Ureter (tissue), 1 donor: ENCODE measurements around the gene MMP15. TPM values are rescaled to one million over a fixed set of nuclear protein-coding genes. Genes with fewer than 3 reads are reported as not detected.
"Not testable (repeated sequence)": the region's sequence is repeated elsewhere in the genome, so short reads cannot be mapped to it uniquely, and the experiment has no call there.

Experiments used
- DNase-seq: peaks from one replicate; pipeline ENCODE4 v3.0.0-alpha.2; 2020; ENCODE audit warnings: low spot score
- total RNA-seq: library from RNA; stranded (reverse); gene quantifications from one replicate; pipeline ENCODE4 v1.2.4, GENCODE V29; 2023
- donor health status: DM: yes; HTN: yes; CAD: no.

MMP15 gene
- total RNA-seq, 1 donor from 2014 or later = 15.4 TPM

DNA sequence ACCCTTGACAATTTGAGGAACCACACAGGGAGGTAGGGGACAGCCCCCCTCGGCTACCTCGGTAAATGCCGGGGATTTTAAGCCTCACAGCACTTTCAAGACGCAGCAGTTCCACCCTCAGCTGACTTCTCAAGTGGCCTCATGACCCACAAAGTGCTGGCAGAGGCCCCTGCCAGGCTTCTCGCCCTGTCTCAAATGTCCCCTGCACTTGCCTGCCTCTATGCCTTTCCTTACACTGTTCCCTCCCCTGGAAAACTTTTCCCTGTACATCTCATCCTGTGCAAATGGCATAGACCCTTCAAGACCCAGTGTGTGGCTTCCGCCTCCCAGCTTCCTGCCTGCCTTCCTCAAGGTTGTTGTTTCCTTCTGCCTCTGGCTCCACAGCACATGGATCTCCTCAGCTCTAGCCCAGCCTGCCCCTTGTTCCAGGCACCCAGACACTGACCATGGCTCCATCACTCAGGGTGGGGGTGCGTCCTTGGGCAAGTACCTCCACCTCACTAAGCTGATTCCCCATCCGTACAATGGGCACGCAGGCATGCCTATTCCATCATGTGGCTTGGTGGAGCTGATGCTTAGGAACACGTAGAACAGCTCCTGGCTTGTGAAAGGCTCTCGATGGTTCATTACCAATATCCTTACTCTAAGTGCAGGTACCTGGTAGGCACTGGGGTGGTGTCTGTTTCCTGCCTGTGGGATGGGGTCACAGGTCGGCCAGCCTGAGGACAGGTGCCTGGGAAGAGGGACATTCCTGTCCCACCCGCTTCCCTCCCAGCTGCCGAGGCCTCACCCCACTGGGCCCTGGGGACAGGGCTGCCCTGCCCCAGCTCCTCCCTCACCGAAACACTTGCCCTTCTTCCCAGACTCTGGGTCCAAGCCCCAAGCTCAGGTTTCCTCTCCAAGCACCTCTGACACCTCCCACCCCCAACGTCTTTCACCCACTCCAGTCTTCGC lies 24.0 kb downstream of the MMP15 start:
- DNase-seq = no peak

DNA sequence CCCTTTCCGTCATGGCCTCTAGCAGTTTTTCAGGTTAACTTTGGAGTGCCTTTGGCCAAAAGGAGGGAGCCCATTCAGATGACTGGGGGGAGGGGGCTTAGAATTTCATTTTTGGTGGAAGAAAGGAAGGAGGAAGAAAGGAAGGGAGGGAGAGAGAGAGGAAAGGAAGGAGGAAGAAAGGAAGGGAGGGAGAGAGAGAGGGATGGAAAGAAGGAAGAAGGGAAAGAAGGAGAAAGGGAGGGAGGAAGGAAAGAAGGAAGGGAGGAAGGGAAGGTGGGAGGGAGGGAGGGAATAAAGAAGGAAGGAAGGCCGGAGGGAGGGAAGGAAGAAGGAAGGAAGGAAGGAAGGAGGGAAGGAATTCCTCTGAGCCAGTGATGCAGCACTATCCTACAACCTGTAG lies 25.7 kb downstream of the MMP15 start:
- DNase-seq = no peak

DNA sequence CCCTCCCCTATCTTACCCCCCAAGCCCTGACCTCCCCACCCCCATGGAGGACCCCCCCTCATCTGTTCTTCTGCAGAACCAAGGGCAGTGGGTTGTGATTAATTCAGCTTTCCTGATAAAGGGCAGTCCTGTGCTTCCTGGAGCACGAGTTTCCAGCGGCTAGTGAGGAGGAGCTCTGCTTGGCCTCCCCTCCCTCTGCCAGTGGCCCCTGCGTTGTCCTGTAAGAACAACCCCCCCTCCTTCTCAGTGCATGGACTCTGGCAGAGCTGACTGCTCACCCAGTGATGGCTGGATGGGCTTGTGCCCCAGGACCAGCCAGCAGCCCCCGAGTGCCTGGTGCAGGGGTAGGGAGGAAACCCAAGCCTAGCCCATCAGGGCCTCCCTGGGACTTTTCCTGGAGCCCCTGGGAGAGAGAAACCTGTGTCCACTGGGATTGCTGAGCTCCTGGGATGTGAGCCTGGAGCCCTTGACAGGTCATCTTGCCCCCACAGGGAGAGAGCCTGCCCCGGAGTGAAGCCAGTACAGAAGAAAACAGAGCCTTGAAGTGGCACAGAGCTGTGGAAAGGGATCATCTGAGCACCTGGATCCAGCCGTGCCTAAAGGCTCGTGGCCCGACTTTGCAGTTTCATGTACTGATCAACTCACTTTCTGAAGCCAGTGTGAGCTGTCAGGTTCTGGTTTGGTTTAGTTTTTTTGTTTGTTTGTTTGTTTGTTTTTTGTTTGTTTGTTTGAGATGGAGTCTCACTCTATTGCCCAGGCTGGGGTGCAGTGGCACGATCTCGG lies 26.5 kb downstream of the MMP15 start:
- no peak for DNase-seq

DNA sequence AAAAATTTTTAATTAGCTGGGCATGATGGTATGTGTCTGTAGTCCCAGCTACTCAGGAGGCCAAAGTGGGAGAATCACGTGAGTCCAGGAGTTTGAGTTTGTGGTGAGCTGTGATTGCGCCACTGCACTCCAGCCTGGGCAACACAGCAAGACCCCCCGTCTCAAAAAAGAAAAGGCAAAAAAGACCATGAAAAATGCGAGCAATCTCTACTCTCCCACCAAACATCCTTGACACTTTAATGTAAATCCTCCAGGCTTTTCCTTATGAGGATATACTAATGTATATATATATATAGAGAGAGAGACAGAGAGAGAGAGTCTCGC lies 28.1 kb downstream of the MMP15 start:
- DNase-seq = no peak

DNA sequence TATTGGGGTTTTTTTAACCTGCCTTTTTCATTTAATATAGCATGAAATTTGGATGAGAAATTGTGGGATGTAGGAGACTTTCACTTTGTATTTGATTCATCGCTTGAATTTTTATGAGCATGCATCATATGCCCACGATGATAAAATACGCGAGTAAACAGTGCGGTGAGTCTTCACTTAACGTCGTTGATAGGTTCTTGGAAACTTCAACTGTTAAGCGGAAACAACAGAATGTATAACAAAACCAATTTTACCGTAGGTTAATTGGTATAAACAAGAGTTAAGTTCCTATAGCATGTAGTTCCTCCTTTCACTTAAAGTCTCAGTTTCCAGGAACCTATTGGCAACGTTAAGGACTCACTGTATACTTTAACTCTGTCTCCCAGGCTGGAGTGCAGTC lies 28.7 kb downstream of the MMP15 start:
- DNase-seq = no peak

DNA sequence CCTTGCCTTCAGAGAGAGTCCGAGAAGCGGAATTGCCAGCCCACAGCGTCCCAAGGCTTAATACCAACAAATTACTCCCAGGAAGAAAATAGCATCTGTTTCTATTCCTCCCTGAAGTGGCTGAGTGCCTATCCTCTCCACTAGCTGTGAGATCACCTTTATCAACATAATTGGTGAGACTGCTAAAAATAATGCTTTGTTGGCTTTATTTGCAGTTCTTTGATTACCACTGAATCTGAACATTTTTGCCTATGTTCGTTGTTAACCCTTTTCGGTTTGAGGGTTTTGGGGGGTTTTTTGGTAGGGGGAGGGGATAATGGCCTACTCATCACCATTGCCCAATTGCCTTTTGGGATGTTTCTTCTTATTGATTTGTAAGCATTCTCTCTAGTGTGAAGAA lies 31.0 kb downstream of the MMP15 start:
- DNase-seq = no peak

DNA sequence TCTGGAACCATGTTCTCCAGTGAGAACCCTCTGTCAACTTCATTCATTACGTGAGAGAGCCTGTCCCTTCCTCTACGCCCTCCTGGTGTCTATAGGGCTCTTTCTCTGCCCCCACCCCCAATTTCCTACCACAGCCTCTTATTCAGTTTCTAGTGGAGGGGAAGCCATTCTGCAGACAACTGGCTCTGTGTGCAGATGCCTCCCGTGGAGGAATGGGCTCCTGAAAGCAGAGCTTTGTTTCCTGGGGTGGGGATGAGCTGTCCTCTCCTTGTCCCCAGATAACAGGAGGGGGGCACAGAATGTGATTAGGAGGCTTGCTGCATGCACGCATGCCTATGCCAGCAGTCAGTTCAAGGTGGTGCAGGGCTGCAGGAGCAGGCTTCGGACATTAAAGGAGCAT lies 31.6 kb downstream of the MMP15 start:
- DNase-seq = no peak

DNA sequence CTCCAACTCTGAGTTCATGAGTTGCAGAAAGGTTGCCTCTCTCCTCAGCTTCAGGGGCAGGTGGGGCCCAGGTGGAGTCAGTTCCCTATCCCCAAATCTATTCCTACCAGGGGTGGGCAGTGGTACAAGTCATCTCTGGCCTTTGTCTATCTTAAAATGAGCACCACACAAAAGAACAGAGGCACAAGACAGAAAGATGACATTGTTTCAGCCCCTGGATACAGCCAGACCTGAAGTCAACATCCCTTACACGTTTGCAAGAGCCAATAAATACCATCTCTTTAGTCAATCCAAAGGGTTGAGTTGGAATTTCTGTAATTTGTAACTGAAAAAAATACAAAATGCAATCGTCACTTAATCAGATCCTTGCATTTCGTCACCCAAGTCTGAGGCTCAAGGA lies 32.2 kb downstream of the MMP15 start:
- DNase-seq = no peak

DNA sequence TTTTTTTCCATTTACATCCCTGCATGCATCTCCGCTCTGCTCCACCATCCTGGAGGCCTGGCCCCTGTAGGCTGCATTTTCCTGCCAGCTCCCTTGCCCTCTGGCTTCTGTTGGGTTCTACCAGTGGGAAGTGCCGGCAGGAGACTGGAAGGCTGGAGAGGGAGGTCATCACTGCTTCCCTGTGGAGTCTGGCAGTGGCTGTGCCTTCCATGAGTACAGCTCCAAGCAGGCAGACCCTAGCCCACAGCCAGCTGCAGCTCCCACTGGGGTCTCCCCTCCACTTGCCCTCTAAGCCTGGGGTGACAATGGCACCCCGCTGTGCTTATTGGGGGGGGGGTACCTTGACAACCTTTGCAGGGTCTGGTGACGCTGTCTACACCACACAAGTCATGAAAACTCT lies 37.3 kb downstream of the MMP15 start:
- DNase-seq = no peak

DNA sequence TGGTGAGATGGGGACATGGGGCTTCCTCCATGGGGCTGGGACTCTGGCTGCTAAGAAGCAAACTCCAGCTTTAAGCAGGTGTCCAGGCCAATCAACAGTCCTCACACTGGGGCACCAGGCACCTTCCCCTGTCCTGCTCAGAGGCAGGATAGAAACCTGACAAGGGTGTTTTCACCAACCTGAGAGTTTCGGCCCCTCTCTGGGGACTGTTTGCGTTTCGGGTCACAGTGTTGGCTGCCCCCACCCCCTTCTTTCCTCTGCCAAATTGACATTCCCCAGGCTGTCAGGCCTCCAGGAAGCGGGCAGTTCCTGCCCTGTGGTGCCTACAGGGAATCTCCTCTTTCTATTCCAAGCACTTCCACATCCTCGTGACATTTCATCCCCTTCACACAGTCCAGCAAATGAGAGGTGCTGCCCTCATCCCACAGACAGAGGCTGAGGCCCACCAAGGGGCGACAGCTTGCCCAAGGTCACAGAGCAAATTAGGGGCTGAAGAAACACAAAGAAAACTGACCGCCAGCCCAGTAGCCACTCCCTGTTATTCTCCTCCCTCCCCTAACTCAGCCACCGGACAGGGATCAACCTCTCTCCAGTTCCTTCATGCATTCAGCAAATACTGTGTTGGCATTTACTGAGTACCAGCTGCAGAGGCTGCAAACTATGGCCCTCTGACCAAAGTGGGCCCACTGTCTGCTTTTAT lies 38.0 kb downstream of the MMP15 start:
- no peak for DNase-seq

DNA sequence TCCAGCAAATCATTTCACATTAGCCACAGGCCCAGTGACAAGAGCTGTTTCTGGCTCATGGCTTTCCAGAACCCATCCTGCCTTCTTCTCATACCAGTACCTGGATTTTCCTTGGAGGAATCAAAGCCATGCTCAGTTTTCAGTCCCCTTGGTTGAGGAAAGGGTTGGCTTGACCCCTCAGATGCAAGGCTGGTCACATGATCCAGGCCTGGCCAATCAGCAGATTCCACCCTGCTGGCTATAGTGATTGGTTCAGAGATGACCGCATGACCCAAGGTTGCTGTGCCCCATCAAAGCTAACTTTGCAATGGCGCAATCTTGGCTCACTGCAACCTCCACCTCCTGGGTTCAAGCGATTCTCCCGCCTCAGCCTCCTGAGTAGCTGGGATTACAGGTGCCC lies 45.0 kb downstream of the MMP15 start:
- DNase-seq = no peak

DNA sequence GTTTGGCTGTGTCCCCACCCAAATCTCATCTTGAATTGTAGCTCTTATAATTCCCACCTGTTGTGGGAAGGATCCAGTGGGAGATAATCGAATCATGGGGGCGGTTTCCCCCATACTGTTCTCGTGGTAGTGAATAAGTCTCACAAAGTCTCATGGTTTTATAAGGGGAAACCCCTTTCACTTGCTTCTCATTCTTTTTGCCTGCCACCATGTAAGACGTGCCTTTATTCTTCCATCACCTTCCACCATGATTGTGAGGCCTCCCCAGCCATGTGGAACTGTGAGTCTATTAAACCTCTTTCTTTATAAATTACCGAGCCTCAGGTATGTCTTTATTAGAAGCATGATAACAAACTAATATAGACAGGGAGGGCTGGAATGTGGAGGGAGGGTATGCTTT lies 46.6 kb downstream of the MMP15 start:
- DNase-seq = not testable (repeated sequence)

DNA sequence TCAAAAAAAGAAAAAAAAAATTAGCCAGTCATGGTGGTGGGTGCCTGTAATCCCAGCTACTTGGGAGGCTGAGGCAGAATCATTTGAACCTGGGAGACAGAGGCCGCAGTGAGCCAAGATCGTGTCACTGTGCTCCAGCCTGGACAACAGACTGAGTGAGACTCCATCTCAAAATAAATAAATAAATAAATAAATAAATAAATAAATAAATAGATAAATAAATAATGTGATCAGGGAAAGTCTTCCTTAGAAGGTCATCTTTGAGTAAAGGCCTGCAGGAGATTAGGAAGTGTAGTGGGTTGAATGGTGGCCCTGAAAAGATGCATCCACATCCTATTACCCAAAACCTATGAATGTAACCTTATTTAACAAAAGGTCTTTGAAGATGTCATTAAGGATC lies 47.5 kb downstream of the MMP15 start:
- not testable (repeated sequence) for DNase-seq

DNA sequence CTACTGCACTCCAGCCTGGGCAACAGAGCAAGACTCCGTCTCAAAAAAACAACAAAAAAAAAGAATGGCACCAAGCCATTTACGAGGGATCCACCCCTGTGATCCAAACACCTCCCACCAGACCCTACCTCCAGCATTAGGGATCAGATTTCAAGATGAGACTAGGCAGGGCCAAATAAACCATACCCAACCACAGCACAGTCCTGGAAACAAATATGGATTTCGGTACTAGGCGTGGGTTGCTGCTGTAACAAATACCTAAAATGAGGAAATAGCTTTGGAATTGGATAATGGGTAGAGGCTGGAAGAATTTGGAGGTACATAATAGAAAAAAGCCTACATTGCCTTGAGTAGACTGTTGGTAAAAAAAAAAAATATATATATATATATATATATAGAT lies 49.1 kb downstream of the MMP15 start:
- no peak for DNase-seq

DNA sequence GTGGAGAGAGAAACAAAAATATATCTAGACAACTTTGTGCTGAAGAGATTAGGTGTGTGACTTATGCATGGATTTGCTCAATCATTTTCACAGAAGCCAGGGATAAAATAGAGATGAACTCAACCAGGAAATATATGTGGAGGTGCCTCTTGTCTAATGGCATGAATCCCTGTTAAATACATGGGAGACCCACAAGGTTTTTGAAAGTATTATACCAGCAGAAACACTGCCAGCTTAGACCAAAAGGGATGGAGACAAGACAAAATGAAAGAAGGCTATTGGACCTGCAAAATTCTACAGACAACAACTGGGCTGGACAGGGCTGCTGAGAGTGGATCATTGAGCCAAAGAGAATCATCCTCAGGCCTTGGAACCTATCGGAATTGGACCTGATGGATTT lies 51.0 kb downstream of the MMP15 start:
- DNase-seq = no peak

DNA sequence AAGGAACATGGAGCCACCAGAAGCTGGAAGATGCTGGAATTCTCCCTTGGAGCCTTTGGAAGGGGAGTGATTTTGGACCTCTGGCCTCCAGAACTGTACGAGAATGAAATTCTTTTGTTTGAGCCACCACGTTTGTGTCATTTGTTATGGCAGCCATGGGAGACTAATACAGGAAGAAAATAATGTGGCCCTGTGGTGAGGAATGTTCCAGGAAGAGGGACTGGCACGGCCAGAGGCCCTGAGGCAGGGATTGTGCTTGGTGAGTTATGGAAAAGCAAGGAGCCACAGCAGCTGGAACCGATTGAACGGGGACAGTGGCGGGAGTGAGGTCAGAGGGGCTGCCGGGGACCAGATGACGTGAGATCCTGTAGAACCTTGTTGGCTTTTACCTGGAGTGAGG lies 52.2 kb downstream of the MMP15 start:
- no peak for DNase-seq

DNA sequence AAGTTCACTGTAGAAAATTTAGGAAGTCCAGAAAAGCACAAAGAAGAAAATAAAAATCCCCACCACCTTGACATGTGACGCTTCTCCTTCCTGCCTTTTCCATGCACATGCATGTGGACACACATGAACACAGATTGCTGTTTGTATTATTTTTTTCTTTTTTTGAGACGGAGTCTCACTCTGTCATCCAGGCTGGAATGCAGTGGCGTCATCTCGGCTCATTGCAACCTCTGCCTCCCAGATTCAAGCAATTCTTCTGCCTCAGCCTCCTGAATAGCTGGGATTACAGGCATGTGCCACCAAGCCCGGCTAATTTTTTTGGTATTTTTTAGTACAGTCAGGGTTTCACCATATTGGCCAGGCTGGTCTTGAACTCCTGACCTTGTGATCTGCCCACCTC lies 55.1 kb downstream of the MMP15 start:
- not testable (repeated sequence) for DNase-seq

DNA sequence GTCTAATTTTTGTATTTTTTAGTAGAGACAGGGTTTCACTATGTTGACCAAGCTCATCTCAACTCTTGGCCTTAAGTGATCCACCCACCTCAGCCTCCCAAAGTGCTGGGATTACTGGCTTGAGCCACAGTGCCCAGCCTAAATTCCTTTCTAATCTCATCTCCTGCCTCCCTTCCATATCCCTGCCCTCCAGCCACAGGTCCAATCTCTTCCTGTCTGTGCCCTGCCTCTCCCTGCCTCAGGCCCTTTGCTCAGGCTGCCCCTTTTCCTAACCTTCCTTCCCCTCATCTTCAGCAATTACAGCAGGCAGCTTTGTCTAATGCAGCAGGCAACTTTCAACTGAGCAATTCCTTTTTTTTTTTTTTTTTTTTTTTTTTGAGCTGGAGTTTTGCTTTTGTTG lies 56.8 kb downstream of the MMP15 start:
- DNase-seq = no peak

DNA sequence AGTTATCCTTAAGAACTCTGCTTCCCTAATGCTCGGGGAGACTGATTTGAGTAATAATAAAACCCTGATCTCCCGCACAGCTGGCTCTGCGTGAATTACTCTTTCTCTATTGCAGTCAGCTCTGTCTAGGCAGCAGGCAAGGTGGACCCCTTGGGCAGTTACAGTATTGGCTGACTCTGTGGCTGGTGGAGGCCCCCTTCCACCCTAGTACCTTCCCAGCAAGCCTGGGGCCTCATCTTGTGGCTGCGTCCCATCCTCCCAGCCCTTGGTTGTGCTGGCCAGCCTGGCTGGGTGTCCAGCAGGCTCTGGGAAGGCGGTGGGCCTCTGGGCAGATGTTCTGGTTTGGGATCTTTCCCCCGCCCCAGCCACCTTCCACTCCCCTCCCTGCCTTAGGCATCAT lies 59.1 kb downstream of the MMP15 start:
- no peak for DNase-seq

DNA sequence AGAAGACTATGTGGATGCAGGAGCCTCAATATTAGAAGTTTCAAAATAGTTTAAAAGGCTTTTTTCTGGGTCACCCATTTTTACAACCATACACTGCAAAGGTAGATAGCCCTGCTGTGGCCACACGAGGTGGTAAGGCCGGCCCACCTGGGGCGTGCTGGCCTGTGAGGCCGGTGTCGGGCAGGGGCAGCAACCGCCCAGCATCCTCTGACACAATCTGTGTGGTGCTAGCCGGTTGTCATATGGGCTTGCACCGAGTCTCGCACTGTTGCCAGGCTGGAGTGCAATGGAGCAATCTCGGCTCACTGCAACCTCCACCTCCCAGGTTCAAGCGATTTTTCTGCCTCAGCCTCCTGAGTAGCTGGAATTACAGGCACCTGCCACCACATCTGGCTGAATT lies 59.6 kb downstream of the MMP15 start:
- no peak for DNase-seq

DNA sequence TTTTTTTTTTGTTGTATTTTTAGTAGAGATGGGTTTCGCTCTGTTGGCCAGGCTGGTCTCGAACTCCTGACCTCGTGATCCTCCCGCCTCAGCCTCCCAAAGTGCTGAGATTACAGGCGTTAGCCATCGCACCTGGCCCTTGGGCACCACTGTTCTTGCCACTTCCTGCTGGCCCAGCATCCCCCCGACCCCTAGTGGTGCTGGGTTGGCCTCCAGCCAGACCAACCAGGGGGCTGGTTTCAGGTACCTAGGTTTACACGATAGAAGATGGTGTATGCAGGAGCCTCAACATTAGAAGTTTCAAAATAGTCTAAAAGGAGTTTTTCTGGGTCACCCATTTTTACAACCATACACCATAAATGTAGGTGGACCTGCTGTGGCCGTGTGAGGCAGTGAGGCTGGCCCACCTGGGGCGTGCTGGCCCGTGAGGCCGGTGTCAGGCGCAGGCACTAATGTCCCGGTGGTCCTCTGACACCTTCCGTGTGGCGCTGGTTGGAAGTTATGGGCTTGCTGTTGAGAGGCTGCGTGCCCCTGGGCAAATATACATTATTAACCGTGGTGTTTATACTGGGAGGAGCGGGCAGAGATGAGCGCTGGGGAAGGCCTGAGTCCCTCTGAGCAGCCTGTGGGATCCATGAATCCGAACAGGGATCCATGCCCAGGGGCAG lies 60.2 kb downstream of the MMP15 start:
- no peak for DNase-seq
